B cell (primary cell): ENCODE data around the gene TTC9. TPM values are rescaled to one million over a fixed set of nuclear protein-coding genes. Genes with fewer than 3 reads are reported as not detected.

ENCODE experiments used
- ATAC-seq: fragments of 200-7000 bp; cut with Tn5 transposase; one replicate; pipeline ENCODE4 v1.10.0; 2021; ENCODE audit warnings: low read depth, mild to moderate bottlenecking, moderate number of reproducible peaks, moderate library complexity
- CTCF ChIA-PET: fragments of 350-600 bp; sonication (Branson Sonifier 250); formaldehyde crosslinking; loops from one replicate; lab custom pipeline; 2021; ENCODE audit warnings: antibody characterized with exemption, inconsistent platforms; lab: Charles Lee
- POLR2A ChIA-PET: fragments of 350-600 bp; sonication (Branson Sonifier 250); formaldehyde crosslinking; loops from one replicate; lab custom pipeline; 2021; ENCODE audit warnings: antibody characterized with exemption; lab: Charles Lee
- DNase-seq: peaks from one replicate; pipeline ENCODE4 v3.0.0; 2013
- H2AFZ ChIP-seq: 2 replicates; pipeline ENCODE4 v1.6.1; 2012; ENCODE audit warnings: mild to moderate bottlenecking, low read depth, low read length; ENCODE audit not compliant: insufficient read depth, poor library complexity, severe bottlenecking
- H3K27ac ChIP-seq, 2 donors: 1 replicate in 1 of 2; 2 replicates in 1 of 2; pipeline ENCODE4 v1.5.1; 2012 to 2013; ENCODE audit warnings: low read length in 2 of 2, mild to moderate bottlenecking in 2 of 2, moderate library complexity in 1 of 2
- H3K27me3 ChIP-seq, 4 experiments: fragments of 200-600 bp in 1 of 4; sonication (generic) in 1 of 4; replicated peaks in 1 of 4; 1 replicate in 2 of 4; 2 replicates in 2 of 4; pipeline versions ENCODE4 v1.6.1 to v1.7.0; 2013 to 2016; ENCODE audit warnings: low read length in 3 of 4, mild to moderate bottlenecking in 2 of 4, mixed read lengths in 1 of 4, moderate library complexity in 1 of 4; ENCODE audit not compliant: insufficient read depth in 4 of 4, control insufficient read depth in 3 of 4; ENCODE audit errors: control extremely low read depth in 1 of 4
- H3K36me3 ChIP-seq, 2 experiments: replicated peaks in 1 of 2; 1 replicate in 1 of 2; 2 replicates in 1 of 2; pipeline versions ENCODE4 v1.6.1 to v1.7.1; 2013; ENCODE audit warnings: low read length in 1 of 2; ENCODE audit not compliant: insufficient read depth in 2 of 2, control insufficient read depth in 1 of 2; ENCODE audit errors: control extremely low read depth in 1 of 2, extremely low read depth in 1 of 2
- H3K4me1 ChIP-seq, 2 donors: fragments of 200-600 bp in 1 of 2; sonication (generic) in 1 of 2; 1 replicate in 1 of 2; 2 replicates in 1 of 2; pipeline versions ENCODE4 v1.5.1 to v1.6.1; 2013 to 2017; ENCODE audit warnings: low read length in 2 of 2; ENCODE audit not compliant: control insufficient read depth in 2 of 2, insufficient read depth in 2 of 2
- H3K4me2 ChIP-seq: replicated peaks from 2 replicates; pipeline ENCODE3; 2012; ENCODE audit warnings: mild to moderate bottlenecking, low read depth, low read length; ENCODE audit not compliant: poor library complexity, severe bottlenecking
- H3K4me3 ChIP-seq, 5 experiments: fragments of 200-600 bp in 1 of 5; sonication (generic) in 1 of 5; 1 replicate in 3 of 5; 2 replicates in 2 of 5; pipeline versions ENCODE4 v1.5.1 to v1.7.0; 2011 to 2016; ENCODE audit warnings: low read length in 4 of 5, mild to moderate bottlenecking in 4 of 5, low read depth in 2 of 5, control low read depth in 1 of 5, moderate library complexity in 1 of 5; ENCODE audit not compliant: insufficient read depth in 1 of 5; ENCODE audit errors: control extremely low read depth in 1 of 5, extremely low read depth in 1 of 5
- H3K79me2 ChIP-seq: fragments of 200-600 bp; sonication (generic); one replicate; pipeline ENCODE4 v1.6.0; 2016; ENCODE audit warnings: low read length; ENCODE audit not compliant: control insufficient read depth, insufficient read depth
- H3K9ac ChIP-seq: fragments of 200-600 bp; sonication (generic); 2 replicates; pipeline ENCODE4 v1.6.1; 2017; ENCODE audit warnings: mild to moderate bottlenecking, low read length, moderate library complexity
- H3K9me3 ChIP-seq, 3 donors: one replicate each; pipeline versions ENCODE4 v1.6.1 to v1.7.1; 2013; ENCODE audit warnings: low read length in 2 of 3; ENCODE audit not compliant: control insufficient read depth in 2 of 3, insufficient read depth in 1 of 3; ENCODE audit errors: control extremely low read depth in 1 of 3
- H4K20me1 ChIP-seq: 2 replicates; pipeline ENCODE4 v1.6.0; 2012; ENCODE audit warnings: mild to moderate bottlenecking, low read length; ENCODE audit not compliant: insufficient read depth, control insufficient read depth, poor library complexity, severe bottlenecking
- H3K27ac Mint-ChIP-seq: one replicate; pipeline ENCODE4 v1.8.0; 2021; ENCODE audit warnings: mixed read lengths
- H3K27me3 Mint-ChIP-seq: one replicate; pipeline ENCODE4 v1.8.0; 2021; ENCODE audit warnings: mixed read lengths
- H3K4me1 Mint-ChIP-seq: one replicate; pipeline ENCODE4 v1.8.0; 2021; ENCODE audit warnings: mixed read lengths
- H3K4me3 Mint-ChIP-seq: one replicate; pipeline ENCODE4 v1.8.0; 2021; ENCODE audit warnings: mixed read lengths
- H3K9me3 Mint-ChIP-seq: one replicate; pipeline ENCODE4 v1.8.0; 2022; ENCODE audit warnings: mixed read lengths; ENCODE audit not compliant: insufficient read depth
- CTCF ChIP-seq: fragments of 200-600 bp; IDR thresholded peaks from one replicate; pipeline ENCODE4 v1.8.0; 2022; ENCODE audit warnings: antibody characterized with exemption, mild to moderate bottlenecking
- EZH2 ChIP-seq: IDR thresholded peaks from 2 replicates; pipeline ENCODE4 v1.6.1; 2012; ENCODE audit warnings: borderline replicate concordance, low read depth, mild to moderate bottlenecking, moderate library complexity, low read length; ENCODE audit not compliant: insufficient read depth, poor library complexity, severe bottlenecking
- WGBS: methylation state at CpG from one replicate; pipeline ENCODE4 v1.1.5; 2013; ENCODE audit warnings: missing lambda C conversion rate; ENCODE audit not compliant: insufficient coverage; 5-methylcytosine and 5-hydroxymethylcytosine counted together
- intact Hi-C: fragments of 100-400 bp; cut with micrococcal nuclease; formaldehyde crosslinking; loops from one replicate; pipeline ENCODE4 v1.10.0; 2022
- polyA plus RNA-seq: library from polyadenylated mRNA; depleted of rRNA; stranded (reverse); fragments of >200 nt; gene quantifications from 2 replicates; pipeline ENCODE4 v1.2.3, GENCODE V29; 2012
- total RNA-seq, 2 donors: library from RNA; stranded (reverse); fragments of 120-200 nt in 1 of 2; gene quantifications; 1 replicate in 1 of 2; 2 replicates in 1 of 2; pipeline versions ENCODE4 v1.2.3 to v1.2.4, GENCODE V29; 2013 to 2022

The TTC9 gene
- total and polyA plus RNA-seq, 2 donors (not counting 1 experiment from before 2014, with no cell fraction given) = 15.3 to 16.3 TPM

- Histone ChIP-seq H2AFZ (no peak overlapping the region), H3K27me3 (no peaks in the 10 kb centered on the region), H3K36me3 (no peaks in the 10 kb centered on the region), H3K27ac (peak overlapping the region in 1 of 2 donors; percentile 10), H3K9me3 (no peaks in the 10 kb centered on the region), H4K20me1 (no peaks in the 10 kb centered on the region), H3K4me1 (peaks cover 21 to 26% of the 10 kb centered on the region in 2 donors), H3K79me2 (no peaks in the 10 kb centered on the region), H3K4me3 (no peak overlapping the region), H3K9ac (no peak overlapping the region), H3K4me2 (no peak overlapping the region)
- intact Hi-C loops = loop anchor here (1.0 kb wide), 1 partner anchor 113 kb away; the partner anchor contains the start of gene MED6
- ChIA-PET CTCF (interaction anchor here (0.8 to 13.5 kb wide), 36 partner anchors 8 to 895 kb away, joined by 3 to 236 read pairs (median 5); partner anchors contain the start of genes MAP3K9, MED6, PCNX1 and TTC9), POLR2A (interaction anchor here (0.7 to 1.2 kb wide), 5 partner anchors 11 to 113 kb away, joined by 3 read pairs; no protein-coding TSS in a partner anchor)
- no peak for TF ChIP-seq EZH2
- TF ChIP-seq CTCF = no peak
- Mint-ChIP-seq H3K9me3 (no peaks in the 10 kb centered on the region), H3K27ac (no peak overlapping the region), H3K4me1 (peaks cover 37% of the 10 kb centered on the region), H3K27me3 (no peaks in the 10 kb centered on the region), H3K4me3 (no peak overlapping the region)
- DNase-seq = no peak
- WGBS = 100% methylated on average over 2 of the region's 4 CpGs
- no peak for ATAC-seq
These were observed 71.4 kb downstream of the TTC9 start for GRCh38 chr14:70713096-70713495.

GRCh38 chr14:70713511-70713916 lies 71.8 kb downstream of the TTC9 start:
- ChIA-PET CTCF (interaction anchor here (0.7 to 13.5 kb wide), 38 partner anchors 8 to 895 kb away, joined by 3 to 236 read pairs (median 5); partner anchors contain the start of genes MAP3K9, MED6, PCNX1 and TTC9), POLR2A (interaction anchor here (0.7 to 1.2 kb wide), 5 partner anchors 11 to 114 kb away, joined by 3 read pairs; no protein-coding TSS in a partner anchor)
- no peaks in the 10 kb centered on the region for H3K36me3 ChIP-seq
- H3K27me3 Mint-ChIP-seq = no peaks in the 10 kb centered on the region
- H4K20me1 ChIP-seq = no peaks in the 10 kb centered on the region
- 80% methylated on average over 3 of the region's 3 CpGs for WGBS
- H3K4me2 ChIP-seq = peak overlapping the region; percentile 45
- H3K4me3 Mint-ChIP-seq = no peak overlapping the region
- no peak overlapping the region for H3K27ac ChIP-seq
- H3K9ac ChIP-seq = no peak overlapping the region
- no peak for TF ChIP-seq EZH2
- TF ChIP-seq CTCF = no peak
- no peaks in the 10 kb centered on the region for H3K27me3 ChIP-seq
- no peaks in the 10 kb centered on the region for H3K9me3 Mint-ChIP-seq
- no peak for DNase-seq
- no peak overlapping the region for H3K4me3 ChIP-seq
- no peaks in the 10 kb centered on the region for H3K79me2 ChIP-seq
- H3K4me1 Mint-ChIP-seq = peaks cover 37% of the 10 kb centered on the region
- H2AFZ ChIP-seq = peak overlapping the region; percentile 32
- ATAC-seq = no peak
- no peak overlapping the region for H3K27ac Mint-ChIP-seq
- peaks cover 21 to 26% of the 10 kb centered on the region in 2 donors for H3K4me1 ChIP-seq
- intact Hi-C loops = loop anchor here (1.0 kb wide), 1 partner anchor 113 kb away; the partner anchor contains the start of gene MED6
- H3K9me3 ChIP-seq = no peaks in the 10 kb centered on the region
